Lung (tissue), 12 donors: ENCODE measurements around the gene PFKM. TPM values are rescaled to one million over a fixed set of nuclear protein-coding genes. Genes with fewer than 3 reads are reported as not detected.
A peak's percentile ranks its signal among the peaks of the same experiment; 100 is the strongest.

Experiments used
- ATAC-seq: fragments of 200-7000 bp; cut with Tn5 transposase; one replicate; pipeline ENCODE4 v1.9.1; 2020; ENCODE audit warnings: moderate number of reproducible peaks; ENCODE audit not compliant: insufficient read depth, low FRiP score
- DNase-seq, 3 donors: peaks; one replicate each; pipeline ENCODE4 v3.0.0-alpha.2; 2013 to 2017
- H3K27ac ChIP-seq, 2 donors: one replicate each; pipeline ENCODE4 v1.5.1; 2013; ENCODE audit warnings: mild to moderate bottlenecking in 2 of 2, moderate library complexity in 2 of 2, control low read depth in 1 of 2, inconsistent platforms in 1 of 2, low read depth in 1 of 2, low read length in 1 of 2
- H3K27me3 ChIP-seq, 3 donors: one replicate each; pipeline ENCODE4 v1.5.1; 2013; ENCODE audit warnings: low read length in 2 of 3; ENCODE audit not compliant: control insufficient read depth in 3 of 3, insufficient read depth in 3 of 3
- H3K36me3 ChIP-seq, 4 donors: one replicate each; pipeline ENCODE4 v1.5.1; 2013; ENCODE audit warnings: low read length in 4 of 4, mild to moderate bottlenecking in 1 of 4, moderate library complexity in 1 of 4; ENCODE audit not compliant: control insufficient read depth in 4 of 4, insufficient read depth in 4 of 4
- H3K4me1 ChIP-seq, 5 donors: one replicate each; pipeline ENCODE4 v1.5.1; 2013; ENCODE audit warnings: low read length in 5 of 5, mild to moderate bottlenecking in 2 of 5, moderate library complexity in 1 of 5; ENCODE audit not compliant: control insufficient read depth in 5 of 5, insufficient read depth in 5 of 5
- H3K4me3 ChIP-seq: one replicate; pipeline ENCODE4 v1.5.1; 2013; ENCODE audit warnings: mild to moderate bottlenecking, control low read depth, moderate library complexity
- H3K9ac ChIP-seq, 2 donors: one replicate each; pipeline ENCODE4 v1.5.1; 2013; ENCODE audit warnings: low read length in 2 of 2, control low read depth in 1 of 2; ENCODE audit not compliant: insufficient read depth in 1 of 2
- H3K9me3 ChIP-seq, 4 donors: one replicate each; pipeline ENCODE4 v1.5.1; 2013; ENCODE audit warnings: low read length in 3 of 4, mild to moderate bottlenecking in 1 of 4, moderate library complexity in 1 of 4; ENCODE audit not compliant: control insufficient read depth in 4 of 4, insufficient read depth in 3 of 4
- whole genome bisulfite sequencing, 2 donors: extraction: QIAGEN DNeasy Blood & Tissue Kit; methylation state at CpG; one replicate each; pipeline ENCODE4 v1.1.7; 2013; 5-methylcytosine and 5-hydroxymethylcytosine counted together
- polyA plus RNA-seq, 2 donors: library from polyadenylated mRNA; stranded (reverse); fragments of 200-250 nt; gene quantifications; one replicate each; pipeline ENCODE4 v1.2.1, GENCODE V29; 2013
- total RNA-seq, 2 donors: library from RNA; depleted of rRNA in 1 of 2; stranded (reverse); fragments of >200 nt in 1 of 2; gene quantifications; one replicate each; pipeline ENCODE4 v1.2.1, GENCODE V29; 2014 to 2021
- TF ChIP-seq, protein P1 (sequence below): IDR thresholded peaks from 2 replicates; pipeline ENCODE4 v1.5.1; 2012; ENCODE audit warnings: mild to moderate bottlenecking; ENCODE audit errors: control extremely low read depth, extremely low read depth
- donor health status: control.
- donor health status: control.
- donor health status: Bipolar disorder and iron deficiency.
- donor health status: healthy.
- donor health status: DM: yes; HTN: yes; CAD: no.

The PFKM gene
- total and polyA plus RNA-seq, 4 donors = 14.0 to 48.9 (median 30.4) TPM

DNA sequence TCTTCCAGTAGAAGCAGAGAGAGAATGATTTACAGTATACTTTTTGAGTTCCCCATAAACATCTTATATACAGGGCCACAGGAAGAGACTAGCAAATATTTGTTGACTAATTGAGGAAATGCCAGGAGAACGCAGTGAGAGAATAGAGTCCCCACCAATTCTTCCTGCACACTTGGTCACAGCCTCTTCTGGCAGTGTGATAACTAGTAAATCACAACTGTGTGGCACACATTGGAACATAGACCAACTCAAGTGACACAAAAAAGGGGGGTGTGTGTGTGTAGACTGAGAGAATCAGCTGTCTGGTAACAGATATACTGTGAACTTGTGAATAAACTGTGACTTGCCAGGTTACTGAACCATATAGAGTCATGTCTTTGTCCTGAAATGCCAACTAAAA lies 10.2 kb downstream of the PFKM start:
- DNase-seq (no peak), ATAC-seq (no peak)
- H3K4me3 ChIP-seq = no peak overlapping the region
- WGBS, 2 donors = 50 to 78% methylated on average over 1 of the region's 1 CpG
- H3K9me3 ChIP-seq = no peaks in the 10 kb centered on the region
- H3K9ac ChIP-seq = no peak overlapping the region
- peaks cover 0 to 35% (median 0%) of the 10 kb centered on the region in 5 donors for H3K4me1 ChIP-seq
- no peaks in the 10 kb centered on the region for H3K27me3 ChIP-seq
- peaks cover 8 to 51% (median 24%) of the 10 kb centered on the region in 4 donors for H3K36me3 ChIP-seq
- H3K27ac ChIP-seq = no peak overlapping the region
- TF ChIP-seq, protein P1, sequence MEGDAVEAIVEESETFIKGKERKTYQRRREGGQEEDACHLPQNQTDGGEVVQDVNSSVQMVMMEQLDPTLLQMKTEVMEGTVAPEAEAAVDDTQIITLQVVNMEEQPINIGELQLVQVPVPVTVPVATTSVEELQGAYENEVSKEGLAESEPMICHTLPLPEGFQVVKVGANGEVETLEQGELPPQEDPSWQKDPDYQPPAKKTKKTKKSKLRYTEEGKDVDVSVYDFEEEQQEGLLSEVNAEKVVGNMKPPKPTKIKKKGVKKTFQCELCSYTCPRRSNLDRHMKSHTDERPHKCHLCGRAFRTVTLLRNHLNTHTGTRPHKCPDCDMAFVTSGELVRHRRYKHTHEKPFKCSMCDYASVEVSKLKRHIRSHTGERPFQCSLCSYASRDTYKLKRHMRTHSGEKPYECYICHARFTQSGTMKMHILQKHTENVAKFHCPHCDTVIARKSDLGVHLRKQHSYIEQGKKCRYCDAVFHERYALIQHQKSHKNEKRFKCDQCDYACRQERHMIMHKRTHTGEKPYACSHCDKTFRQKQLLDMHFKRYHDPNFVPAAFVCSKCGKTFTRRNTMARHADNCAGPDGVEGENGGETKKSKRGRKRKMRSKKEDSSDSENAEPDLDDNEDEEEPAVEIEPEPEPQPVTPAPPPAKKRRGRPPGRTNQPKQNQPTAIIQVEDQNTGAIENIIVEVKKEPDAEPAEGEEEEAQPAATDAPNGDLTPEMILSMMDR = no peak

DNA sequence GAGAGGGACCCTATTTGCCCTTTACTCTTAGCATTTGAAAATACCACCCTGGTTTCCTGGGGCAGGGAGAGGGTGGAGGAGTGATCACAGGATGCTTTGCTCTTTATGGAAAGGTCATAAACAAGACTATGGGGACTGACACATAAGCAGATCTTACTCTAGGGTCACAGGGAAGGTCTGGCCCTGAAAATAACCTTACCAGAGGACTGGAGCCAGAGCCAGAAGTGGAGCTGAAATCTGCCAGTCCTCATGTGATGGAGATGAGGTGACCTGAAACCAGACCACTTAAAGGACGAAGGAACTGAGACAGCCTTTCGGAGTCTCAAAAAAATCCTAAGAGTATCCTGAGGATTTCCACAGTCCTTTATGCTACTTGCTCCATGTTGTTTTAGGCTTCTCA lies 12.4 kb downstream of the PFKM start:
- 93 to 98% methylated on average over 2 of the region's 2 CpGs for WGBS, 2 donors
- no peak overlapping the region for H3K9ac ChIP-seq
- H3K27me3 ChIP-seq = no peaks in the 10 kb centered on the region
- DNase-seq (no peak), ATAC-seq (no peak)
- no peaks in the 10 kb centered on the region for H3K9me3 ChIP-seq
- H3K27ac ChIP-seq = peak overlapping the region in 1 of 2 donors; percentile 54
- H3K4me3 ChIP-seq = no peak overlapping the region
- TF ChIP-seq, protein P1 = no peak
- peaks cover 0 to 31% (median 0%) of the 10 kb centered on the region in 5 donors for H3K4me1 ChIP-seq
- peaks cover 11 to 59% (median 31%) of the 10 kb centered on the region in 4 donors for H3K36me3 ChIP-seq

DNA sequence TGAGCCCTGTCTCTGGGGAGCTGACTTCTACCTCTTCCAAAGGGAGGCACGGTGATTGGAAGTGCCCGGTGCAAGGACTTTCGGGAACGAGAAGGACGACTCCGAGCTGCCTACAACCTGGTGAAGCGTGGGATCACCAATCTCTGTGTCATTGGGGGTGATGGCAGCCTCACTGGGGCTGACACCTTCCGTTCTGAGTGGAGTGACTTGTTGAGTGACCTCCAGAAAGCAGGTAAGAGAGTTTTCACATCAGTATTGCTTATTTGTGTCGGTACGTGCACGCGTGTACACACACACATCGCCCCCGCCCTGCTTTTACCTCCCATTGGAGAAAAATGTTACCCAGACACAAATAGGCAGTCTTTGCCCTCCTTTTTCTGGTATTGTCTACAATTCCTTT lies 13.7 kb downstream of the PFKM start:
- ATAC-seq (no peak), DNase-seq (no peak)
- Histone ChIP-seq H3K36me3 (peaks cover 7 to 57% (median 32%) of the 10 kb centered on the region in 4 donors), H3K4me3 (no peak overlapping the region), H3K27me3 (no peaks in the 10 kb centered on the region), H3K9me3 (no peaks in the 10 kb centered on the region), H3K27ac (no peak overlapping the region), H3K9ac (no peak overlapping the region), H3K4me1 (peaks cover 0 to 19% (median 0%) of the 10 kb centered on the region in 5 donors)
- WGBS, 2 donors = 94 to 95% methylated on average over 14 of the region's 14 CpGs
- TF ChIP-seq, protein P1 = no peak

DNA sequence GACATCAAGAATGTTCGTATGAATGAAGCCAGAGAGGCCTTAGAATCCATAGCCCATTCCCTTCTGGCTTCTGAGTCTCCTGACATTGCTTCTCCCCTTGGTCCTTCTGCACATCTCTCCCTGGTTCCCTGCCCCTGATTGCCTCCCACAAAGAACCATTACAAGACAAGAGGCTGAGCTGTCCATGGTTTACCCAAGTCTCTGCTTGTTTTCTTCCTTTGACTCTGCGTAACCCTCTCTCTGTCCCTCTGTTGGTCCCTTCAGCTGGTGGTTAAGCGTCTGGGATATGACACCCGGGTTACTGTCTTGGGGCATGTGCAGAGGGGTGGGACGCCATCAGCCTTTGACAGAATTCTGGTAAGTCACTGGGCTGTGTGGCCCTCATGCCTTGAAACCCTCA lies 15.9 kb downstream of the PFKM start:
- TF ChIP-seq, protein P1 = no peak
- no peaks in the 10 kb centered on the region for H3K9me3 ChIP-seq
- H3K27ac ChIP-seq = no peak overlapping the region
- H3K36me3 ChIP-seq = peaks cover 10 to 65% (median 37%) of the 10 kb centered on the region in 4 donors
- no peaks in the 10 kb centered on the region for H3K27me3 ChIP-seq
- H3K4me3 ChIP-seq = no peak overlapping the region
- peaks cover 0 to 13% (median 0%) of the 10 kb centered on the region in 5 donors for H3K4me1 ChIP-seq
- H3K9ac ChIP-seq = no peak overlapping the region
- WGBS, 2 donors = 95% methylated on average over 5 of the region's 5 CpGs
- DNase-seq (no peak), ATAC-seq (no peak)
